ENCODE measurements around the gene LNPEP.

GRCh38 chr5:96967400-96967799 lies 31.5 kb downstream of the LNPEP start:
- no peak for TF ChIP-seq CTCF (IDR thresholded peaks at IDR 0.05)
- TF ChIP-seq POLR2AphosphoS5 (IDR thresholded peaks at IDR 0.05) = no peak
